ENCODE measurements around the gene ARHGAP4. TPM values are rescaled to one million over a fixed set of nuclear protein-coding genes. Genes with fewer than 3 reads are reported as not detected.

The ARHGAP4 gene
- total RNA-seq, 3 donors from 2014 or later (not counting 1 experiment from before 2014, with no cell fraction given) = 352 to 398 (median 384) TPM

DNA sequence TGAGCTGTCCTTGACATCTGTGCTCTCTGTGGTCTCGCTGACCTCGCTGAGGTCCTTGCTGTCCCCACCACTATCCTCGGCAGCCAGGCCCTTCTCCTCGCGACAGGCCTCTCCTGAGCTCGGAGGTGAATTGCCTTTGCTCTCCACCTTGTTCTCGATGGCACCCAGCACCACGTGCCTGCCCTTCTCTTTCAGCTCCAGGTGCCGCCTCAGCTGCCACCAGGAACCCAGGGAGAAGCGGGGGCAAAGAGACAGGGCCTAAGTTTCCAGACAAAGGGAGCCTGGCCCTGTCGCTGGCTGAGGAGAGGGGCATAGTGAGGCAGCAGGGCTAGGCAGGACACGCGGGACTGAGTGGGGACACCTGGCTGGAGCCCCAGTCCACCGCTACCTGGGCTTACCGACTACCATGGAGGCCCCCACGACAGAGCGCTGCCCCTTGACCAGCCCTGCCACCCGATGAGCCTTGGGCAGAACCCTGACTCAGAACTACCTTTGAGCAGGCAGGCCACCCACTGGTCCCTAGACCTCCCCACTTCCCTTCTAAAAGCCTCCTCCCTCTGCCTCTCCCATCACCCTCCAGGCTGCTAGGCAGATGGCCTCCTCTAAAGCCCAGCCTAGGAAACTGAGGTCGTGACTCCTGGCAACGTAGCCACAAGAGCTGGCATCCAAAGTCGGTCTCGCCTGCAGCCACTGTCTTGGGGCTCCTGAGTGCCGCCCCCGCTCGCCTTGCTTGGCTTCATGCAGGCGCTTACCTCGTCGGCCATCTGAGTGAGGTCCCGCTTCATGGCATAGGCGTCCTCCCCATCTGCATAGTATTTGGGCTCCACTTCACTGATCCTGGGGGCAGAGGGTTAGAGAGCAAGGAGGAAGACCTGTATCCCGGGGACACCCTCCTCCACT lies 4.2 kb upstream of the ARHGAP4 start:
- intact Hi-C loops (cut with micrococcal nuclease) = no loop called here
- Mint-ChIP-seq H3K9me3 (no peaks in the 10 kb centered on the region), H3K27ac (no peak overlapping the region), H3K4me3 (no peak overlapping the region), H3K27me3 (ENCODE audit: low read depth in 2 of 2) (no peaks in the 10 kb centered on the region), H3K36me3 (no peaks in the 10 kb centered on the region), H3K4me1 (peaks cover 16 to 39% of the 10 kb centered on the region in 2 donors)
- peaks cover 22% of the 10 kb centered on the region for H3K36me3 ChIP-seq (ENCODE audit: control insufficient read depth, insufficient read depth, low read length)
- no peaks in the 10 kb centered on the region for H3K27me3 ChIP-seq (ENCODE audit: control insufficient read depth, insufficient read depth, low read length)
- no peak overlapping the region for H3K27ac ChIP-seq (ENCODE audit: low read length)
- no peak overlapping the region for H3K4me3 ChIP-seq (ENCODE audit: low read length)
- DNase-seq (no peak), ATAC-seq (no peak)
- 94% methylated on average over 30 of the region's 31 CpGs for WGBS (ENCODE audit: insufficient coverage)
- H3K9me3 ChIP-seq (ENCODE audit: control insufficient read depth, insufficient read depth, low read length) = no peaks in the 10 kb centered on the region
- H3K4me1 ChIP-seq (ENCODE audit: control insufficient read depth, insufficient read depth, low read length) = peaks cover 49% of the 10 kb centered on the region
- TF ChIP-seq, protein P1, sequence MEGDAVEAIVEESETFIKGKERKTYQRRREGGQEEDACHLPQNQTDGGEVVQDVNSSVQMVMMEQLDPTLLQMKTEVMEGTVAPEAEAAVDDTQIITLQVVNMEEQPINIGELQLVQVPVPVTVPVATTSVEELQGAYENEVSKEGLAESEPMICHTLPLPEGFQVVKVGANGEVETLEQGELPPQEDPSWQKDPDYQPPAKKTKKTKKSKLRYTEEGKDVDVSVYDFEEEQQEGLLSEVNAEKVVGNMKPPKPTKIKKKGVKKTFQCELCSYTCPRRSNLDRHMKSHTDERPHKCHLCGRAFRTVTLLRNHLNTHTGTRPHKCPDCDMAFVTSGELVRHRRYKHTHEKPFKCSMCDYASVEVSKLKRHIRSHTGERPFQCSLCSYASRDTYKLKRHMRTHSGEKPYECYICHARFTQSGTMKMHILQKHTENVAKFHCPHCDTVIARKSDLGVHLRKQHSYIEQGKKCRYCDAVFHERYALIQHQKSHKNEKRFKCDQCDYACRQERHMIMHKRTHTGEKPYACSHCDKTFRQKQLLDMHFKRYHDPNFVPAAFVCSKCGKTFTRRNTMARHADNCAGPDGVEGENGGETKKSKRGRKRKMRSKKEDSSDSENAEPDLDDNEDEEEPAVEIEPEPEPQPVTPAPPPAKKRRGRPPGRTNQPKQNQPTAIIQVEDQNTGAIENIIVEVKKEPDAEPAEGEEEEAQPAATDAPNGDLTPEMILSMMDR (IDR thresholded peaks at IDR 0.05) = no peak

DNA sequence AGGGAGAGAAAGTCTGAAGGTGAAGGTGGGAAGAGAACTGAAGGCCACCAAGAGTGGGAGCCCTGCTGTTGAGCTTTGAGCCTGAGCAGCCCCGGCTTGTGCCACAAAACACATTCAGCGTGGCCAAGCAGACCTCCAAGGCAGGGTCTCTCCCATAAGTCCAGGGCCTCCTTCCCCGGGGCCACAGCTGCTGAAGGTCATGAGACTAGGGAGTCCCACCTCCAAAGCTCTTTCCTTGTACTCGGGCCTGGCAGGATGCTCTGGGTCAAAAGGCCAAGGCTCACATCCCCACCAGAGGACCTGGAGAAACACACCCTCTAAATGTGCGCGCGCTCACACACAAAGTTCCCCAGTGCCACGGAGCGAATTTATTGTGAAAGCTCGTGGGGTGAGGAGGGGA lies 3.5 kb upstream of the ARHGAP4 start:
- Mint-ChIP-seq H3K27me3 (ENCODE audit: low read depth in 2 of 2) (no peaks in the 10 kb centered on the region), H3K9me3 (no peaks in the 10 kb centered on the region), H3K36me3 (no peaks in the 10 kb centered on the region), H3K4me3 (no peak overlapping the region), H3K27ac (peak overlapping the region; percentile 91 to 96), H3K4me1 (peaks cover 23 to 45% of the 10 kb centered on the region in 2 donors)
- Histone ChIP-seq H3K36me3 (ENCODE audit: control insufficient read depth, insufficient read depth, low read length) (peaks cover 22% of the 10 kb centered on the region), H3K27me3 (ENCODE audit: control insufficient read depth, insufficient read depth, low read length) (no peaks in the 10 kb centered on the region), H3K4me3 (ENCODE audit: low read length) (no peak overlapping the region), H3K4me1 (ENCODE audit: control insufficient read depth, insufficient read depth, low read length) (peaks cover 55% of the 10 kb centered on the region), H3K9me3 (ENCODE audit: control insufficient read depth, insufficient read depth, low read length) (no peaks in the 10 kb centered on the region), H3K27ac (ENCODE audit: low read length) (peak overlapping the region; percentile 30)
- no peak for ATAC-seq
- intact Hi-C loops (cut with micrococcal nuclease) = loop anchor here (5.0 to 10.0 kb wide), 2 partner anchors 38 to 165 kb away; partner anchors contain the start of gene MECP2
- DNase-seq = no peak
- TF ChIP-seq, protein P1 (IDR thresholded peaks at IDR 0.05) = no peak
- WGBS (ENCODE audit: insufficient coverage) = 90% methylated on average over 10 of the region's 10 CpGs

DNA sequence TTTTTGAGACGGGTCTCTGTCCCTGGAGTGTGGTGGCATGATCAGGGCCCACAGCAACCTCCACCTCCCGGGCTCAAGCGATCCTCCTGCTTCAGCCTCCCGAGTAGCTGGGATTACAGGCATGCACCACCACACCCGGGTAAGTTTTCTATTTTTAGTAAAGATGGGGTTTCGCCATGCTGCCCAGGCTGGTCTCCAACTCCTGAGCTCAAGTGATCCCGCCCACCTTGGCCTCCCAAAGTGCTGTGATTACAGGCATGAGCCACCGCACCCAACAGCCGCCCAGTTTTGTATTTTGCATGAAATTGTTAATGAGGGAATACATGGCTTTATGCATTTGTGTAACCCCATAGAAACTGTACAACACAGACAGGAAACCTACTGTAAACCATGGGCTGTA lies 2.8 kb upstream of the ARHGAP4 start:
- DNase-seq (no peak), ATAC-seq (no peak)
- no peaks in the 10 kb centered on the region for H3K36me3 Mint-ChIP-seq
- 25% methylated on average over 2 of the region's 9 CpGs for WGBS (ENCODE audit: insufficient coverage)
- Histone ChIP-seq H3K27me3 (ENCODE audit: control insufficient read depth, insufficient read depth, low read length) (no peaks in the 10 kb centered on the region), H3K4me1 (ENCODE audit: control insufficient read depth, insufficient read depth, low read length) (peaks cover 56% of the 10 kb centered on the region), H3K4me3 (ENCODE audit: low read length) (peak overlapping the region; percentile 21), H3K36me3 (ENCODE audit: control insufficient read depth, insufficient read depth, low read length) (peaks cover 22% of the 10 kb centered on the region), H3K27ac (ENCODE audit: low read length) (peak overlapping the region; percentile 49), H3K9me3 (ENCODE audit: control insufficient read depth, insufficient read depth, low read length) (no peaks in the 10 kb centered on the region)
- TF ChIP-seq, protein P1 (IDR thresholded peaks at IDR 0.05) = no peak
- peak overlapping the region; percentile 19 for H3K4me3 Mint-ChIP-seq
- intact Hi-C loops (cut with micrococcal nuclease) = loop anchor here (5.0 to 10.0 kb wide), 2 partner anchors 38 to 166 kb away; partner anchors contain the start of gene MECP2
- H3K4me1 Mint-ChIP-seq = peaks cover 28 to 46% of the 10 kb centered on the region in 2 donors
- peak overlapping the region; percentile 91 to 96 for H3K27ac Mint-ChIP-seq
- no peaks in the 10 kb centered on the region for H3K27me3 Mint-ChIP-seq (ENCODE audit: low read depth in 2 of 2)
- H3K9me3 Mint-ChIP-seq = no peaks in the 10 kb centered on the region
